ENCODE measurements around the gene DNM3.

The DNM3 gene

GRCh38 chr1:172239901-172240300, 398.6 kb downstream of the DNM3 start:
- DNase-seq (ENCODE audit: low spot score): no peak

- DNase-seq (ENCODE audit: low spot score): no peak
Observed at GRCh38 chr1:172241540-172241939, 400.2 kb downstream of the DNM3 start.

GRCh38 chr1:172244865-172245264, 403.6 kb downstream of the DNM3 start:
- no peak for DNase-seq (ENCODE audit: low spot score)

GRCh38 chr1:172245788-172246187, 404.5 kb downstream of the DNM3 start:
- no peak for DNase-seq (ENCODE audit: low spot score)

GRCh38 chr1:172246521-172247390, 405.5 kb downstream of the DNM3 start:
- no peak for DNase-seq (ENCODE audit: low spot score)

GRCh38 chr1:172251486-172251885, 410.2 kb downstream of the DNM3 start:
- DNase-seq (ENCODE audit: low spot score): no peak

GRCh38 chr1:172252321-172252720, 411.0 kb downstream of the DNM3 start:
- no peak for DNase-seq (ENCODE audit: low spot score)

- no peak for DNase-seq (ENCODE audit: low spot score)
Observed at GRCh38 chr1:172252958-172253357, 411.7 kb downstream of the DNM3 start.

- DNase-seq (ENCODE audit: low spot score): peak; percentile 34
Observed at GRCh38 chr1:172254521-172255222, 413.4 kb downstream of the DNM3 start.

- peak; percentile 1 for DNase-seq (ENCODE audit: low spot score)
Observed at GRCh38 chr1:172255223-172255560, 413.9 kb downstream of the DNM3 start.

GRCh38 chr1:172265905-172266304, 424.6 kb downstream of the DNM3 start:
- no peak for DNase-seq (ENCODE audit: low spot score)

GRCh38 chr1:172266528-172267174, 425.4 kb downstream of the DNM3 start:
- DNase-seq (ENCODE audit: low spot score): no peak

GRCh38 chr1:172268237-172268636, 426.9 kb downstream of the DNM3 start:
- no peak for DNase-seq (ENCODE audit: low spot score)

- DNase-seq (ENCODE audit: low spot score): no peak
Observed at GRCh38 chr1:172269084-172269483, 427.8 kb downstream of the DNM3 start.

GRCh38 chr1:172269644-172270043, 428.3 kb downstream of the DNM3 start:
- DNase-seq (ENCODE audit: low spot score): no peak

GRCh38 chr1:172270605-172271004, 429.3 kb downstream of the DNM3 start:
- no peak for DNase-seq (ENCODE audit: low spot score)

GRCh38 chr1:172272087-172272486, 430.8 kb downstream of the DNM3 start:
- DNase-seq (ENCODE audit: low spot score): no peak

- DNase-seq (ENCODE audit: low spot score): no peak
Observed at GRCh38 chr1:172273647-172274396, 432.5 kb downstream of the DNM3 start.

GRCh38 chr1:172275478-172275877, 434.2 kb downstream of the DNM3 start:
- no peak for DNase-seq (ENCODE audit: low spot score)

- DNase-seq (ENCODE audit: low spot score): no peak
Observed at GRCh38 chr1:172276120-172276818, 435.0 kb downstream of the DNM3 start.

- no peak for DNase-seq (ENCODE audit: low spot score)
Observed at GRCh38 chr1:172277275-172277674, 436.0 kb downstream of the DNM3 start.

GRCh38 chr1:172277989-172278388, 436.7 kb downstream of the DNM3 start:
- DNase-seq (ENCODE audit: low spot score): no peak
